HepG2 (cell line): ENCODE measurements around the gene SRXN1. TPM values are rescaled to one million over a fixed set of nuclear protein-coding genes. Genes with fewer than 3 reads are reported as not detected.
A peak's percentile ranks its signal among the peaks of the same experiment; 100 is the strongest.

Experiments
- ARID3A ChIP-seq: IDR thresholded peaks from 2 replicates; pipeline ENCODE4 v1.6.1; 2012; ENCODE audit warnings: low read depth, low read length, improper control_type of control experiment
- CEBPB ChIP-seq: IDR thresholded peaks from 2 replicates; pipeline ENCODE4 v1.6.1; 2011; ENCODE audit warnings: low read depth, low read length, improper control_type of control experiment, borderline replicate concordance
- CTCF ChIP-seq: sonication (generic); formaldehyde crosslinking; IDR thresholded peaks from 2 replicates; pipeline ENCODE4 v1.5.0; 2020; ENCODE audit warnings: mild to moderate bottlenecking, missing genetic modification reagents, moderate library complexity
- GABPA ChIP-seq, 2 experiments: IDR thresholded peaks; 2 replicates each; pipeline ENCODE4 v1.6.1; 2011 to 2016; ENCODE audit warnings: low read depth in 2 of 2, low read length in 1 of 2, missing biosample characterization in 1 of 2, missing genetic modification characterization in 1 of 2
- HNRNPLL ChIP-seq: fragments of 200-400 bp; formaldehyde crosslinking; IDR thresholded peaks from 2 replicates; pipeline ENCODE4 v1.6.1; 2017; ENCODE audit warnings: mild to moderate bottlenecking, low read depth, low read length; ENCODE audit not compliant: poor library complexity, severe bottlenecking
- MLLT10 ChIP-seq: sonication (generic); formaldehyde crosslinking; IDR thresholded peaks from 2 replicates; pipeline ENCODE4 v1.4.0; 2020; ENCODE audit warnings: missing genetic modification reagents
- PHB2 ChIP-seq: fragments of 450-650 bp; IDR thresholded peaks from 2 replicates; pipeline ENCODE4 v1.6.1; 2018; ENCODE audit not compliant: partially characterized antibody
- RBM22 ChIP-seq: fragments of 200-400 bp; formaldehyde crosslinking; optimal IDR thresholded peaks from 2 replicates; pipeline ENCODE3; 2017; ENCODE audit warnings: mild to moderate bottlenecking, low read length, moderate library complexity
- ZFP90 ChIP-seq: sonication (generic); formaldehyde crosslinking; IDR thresholded peaks from 2 replicates; pipeline ENCODE4 v1.8.0; 2022; ENCODE audit warnings: missing genetic modification reagents, mild to moderate bottlenecking, inconsistent platforms, borderline replicate concordance
- ZFY ChIP-seq: sonication (generic); formaldehyde crosslinking; IDR thresholded peaks from 2 replicates; pipeline ENCODE4 v1.4.0; 2020; ENCODE audit warnings: missing genetic modification reagents
- ZKSCAN8 ChIP-seq: IDR thresholded peaks from 2 replicates; pipeline ENCODE4 v1.6.1; 2016; ENCODE audit warnings: borderline replicate concordance, missing genetic modification reagents, missing compliant biosample characterization
- ZNF264 ChIP-seq: sonication (generic); formaldehyde crosslinking; IDR thresholded peaks from 2 replicates; pipeline ENCODE4 v1.4.0; 2020; ENCODE audit warnings: missing genetic modification reagents
- ZNF431 ChIP-seq: sonication (generic); formaldehyde crosslinking; IDR thresholded peaks from 2 replicates; pipeline ENCODE4 v1.9.0; 2022; ENCODE audit warnings: missing genetic modification reagents, low read depth, mild to moderate bottlenecking, borderline replicate concordance
- ZNF512B ChIP-seq: sonication (generic); formaldehyde crosslinking; IDR thresholded peaks from 2 replicates; pipeline ENCODE4 v1.5.1; 2020; ENCODE audit warnings: missing genetic modification reagents, mild to moderate bottlenecking, borderline replicate concordance
- ZNF570 ChIP-seq: sonication (generic); formaldehyde crosslinking; IDR thresholded peaks from 2 replicates; pipeline ENCODE4 v1.4.0; 2020; ENCODE audit warnings: mild to moderate bottlenecking, missing genetic modification reagents, borderline replicate concordance
- ZNF576 ChIP-seq: sonication (generic); formaldehyde crosslinking; IDR thresholded peaks from 2 replicates; pipeline ENCODE4 v1.4.0; 2020; ENCODE audit warnings: mild to moderate bottlenecking, missing genetic modification reagents
- polyA plus RNA-seq, 8 experiments: library from polyadenylated mRNA; depleted of rRNA in 3 of 8; stranded (reverse) in 7 of 8; unstranded in 1 of 8; fragments of >200 nt; fragmentation: Illumina TruSeq in 4 of 8; extraction: Trizol in 4 of 8; gene quantifications; 2 replicates each; pipeline versions ENCODE4 v1.2.1 to v1.2.3, GENCODE V29; 2011 to 2016; ENCODE audit warnings: low read depth in 4 of 8, missing spikeins in 1 of 8, mixed read lengths in 1 of 8; ENCODE audit not compliant: insufficient read depth in 1 of 8
- total RNA-seq, 5 experiments: library from RNA; depleted of rRNA; stranded (reverse); fragments of >200 nt; fragmentation: Illumina TruSeq; extraction: Trizol; gene quantifications; 2 replicates each; pipeline ENCODE4 v1.2.3, GENCODE V29; 2016; ENCODE audit warnings: low read depth in 1 of 5
- TF ChIP-seq, protein P1 (sequence below): sonication (generic); formaldehyde crosslinking; IDR thresholded peaks from 2 replicates; pipeline ENCODE4 v1.8.0; 2022; ENCODE audit warnings: missing genetic modification reagents, mild to moderate bottlenecking, moderate library complexity, borderline replicate concordance
- TF ChIP-seq, protein P2 (sequence below): sonication (generic); formaldehyde crosslinking; IDR thresholded peaks from 2 replicates; pipeline ENCODE4 v1.5.1; 2020; ENCODE audit warnings: mild to moderate bottlenecking, missing genetic modification reagents, moderate library complexity

Gene SRXN1
- total and polyA plus RNA-seq, 2 of the 13 experiments (the other 11 are each of a cell fraction or from before 2014, with no cell fraction given), result 29.9 to 87.7 TPM

- no peak for TF ChIP-seq ZNF576 (CRISPR knock-in tag)
- 0 out of 2 replicates have a peak, but pooled peaks have one; percentile 25 for TF ChIP-seq ZNF431
- TF ChIP-seq HNRNPLL, result no peak
- no peak for TF ChIP-seq ZNF264 (CRISPR knock-in tag)
- TF ChIP-seq ZFP90, result no peak
- TF ChIP-seq ARID3A, result no peak
- TF ChIP-seq ZNF570 (CRISPR knock-in tag), result no peak
- peak; percentile 89 for TF ChIP-seq CTCF (CRISPR knock-in tag)
- no peak for TF ChIP-seq RBM22
- no peak for TF ChIP-seq ZNF512B (CRISPR knock-in tag)
- TF ChIP-seq GABPA (IDR thresholded peaks at IDR 0.05; ENCODE audit: low read depth, low read length), result no peak
- TF ChIP-seq GABPA (CRISPR knock-in tag; IDR thresholded peaks at IDR 0.05; ENCODE audit: low read depth), result no peak
- TF ChIP-seq PHB2, result no peak
- TF ChIP-seq, protein P1, sequence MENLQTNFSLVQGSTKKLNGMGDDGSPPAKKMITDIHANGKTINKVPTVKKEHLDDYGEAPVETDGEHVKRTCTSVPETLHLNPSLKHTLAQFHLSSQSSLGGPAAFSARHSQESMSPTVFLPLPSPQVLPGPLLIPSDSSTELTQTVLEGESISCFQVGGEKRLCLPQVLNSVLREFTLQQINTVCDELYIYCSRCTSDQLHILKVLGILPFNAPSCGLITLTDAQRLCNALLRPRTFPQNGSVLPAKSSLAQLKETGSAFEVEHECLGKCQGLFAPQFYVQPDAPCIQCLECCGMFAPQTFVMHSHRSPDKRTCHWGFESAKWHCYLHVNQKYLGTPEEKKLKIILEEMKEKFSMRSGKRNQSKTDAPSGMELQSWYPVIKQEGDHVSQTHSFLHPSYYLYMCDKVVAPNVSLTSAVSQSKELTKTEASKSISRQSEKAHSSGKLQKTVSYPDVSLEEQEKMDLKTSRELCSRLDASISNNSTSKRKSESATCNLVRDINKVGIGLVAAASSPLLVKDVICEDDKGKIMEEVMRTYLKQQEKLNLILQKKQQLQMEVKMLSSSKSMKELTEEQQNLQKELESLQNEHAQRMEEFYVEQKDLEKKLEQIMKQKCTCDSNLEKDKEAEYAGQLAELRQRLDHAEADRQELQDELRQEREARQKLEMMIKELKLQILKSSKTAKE (CRISPR knock-in tag), result no peak
- TF ChIP-seq, protein P2, sequence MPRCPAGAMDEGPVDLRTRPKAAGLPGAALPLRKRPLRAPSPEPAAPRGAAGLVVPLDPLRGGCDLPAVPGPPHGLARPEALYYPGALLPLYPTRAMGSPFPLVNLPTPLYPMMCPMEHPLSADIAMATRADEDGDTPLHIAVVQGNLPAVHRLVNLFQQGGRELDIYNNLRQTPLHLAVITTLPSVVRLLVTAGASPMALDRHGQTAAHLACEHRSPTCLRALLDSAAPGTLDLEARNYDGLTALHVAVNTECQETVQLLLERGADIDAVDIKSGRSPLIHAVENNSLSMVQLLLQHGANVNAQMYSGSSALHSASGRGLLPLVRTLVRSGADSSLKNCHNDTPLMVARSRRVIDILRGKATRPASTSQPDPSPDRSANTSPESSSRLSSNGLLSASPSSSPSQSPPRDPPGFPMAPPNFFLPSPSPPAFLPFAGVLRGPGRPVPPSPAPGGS, result no peak
- no peak for TF ChIP-seq ZKSCAN8 (CRISPR knock-in tag)
- peak; percentile 27 for TF ChIP-seq CEBPB
- TF ChIP-seq ZFY (CRISPR knock-in tag), result no peak
- TF ChIP-seq MLLT10 (CRISPR knock-in tag), result no peak
These were observed 14.5 kb upstream of the SRXN1 start (continued) for GRCh38 chr20:667351-668034.
